ENCODE measurements around the gene CAMK2A.

The CAMK2A gene

DNA sequence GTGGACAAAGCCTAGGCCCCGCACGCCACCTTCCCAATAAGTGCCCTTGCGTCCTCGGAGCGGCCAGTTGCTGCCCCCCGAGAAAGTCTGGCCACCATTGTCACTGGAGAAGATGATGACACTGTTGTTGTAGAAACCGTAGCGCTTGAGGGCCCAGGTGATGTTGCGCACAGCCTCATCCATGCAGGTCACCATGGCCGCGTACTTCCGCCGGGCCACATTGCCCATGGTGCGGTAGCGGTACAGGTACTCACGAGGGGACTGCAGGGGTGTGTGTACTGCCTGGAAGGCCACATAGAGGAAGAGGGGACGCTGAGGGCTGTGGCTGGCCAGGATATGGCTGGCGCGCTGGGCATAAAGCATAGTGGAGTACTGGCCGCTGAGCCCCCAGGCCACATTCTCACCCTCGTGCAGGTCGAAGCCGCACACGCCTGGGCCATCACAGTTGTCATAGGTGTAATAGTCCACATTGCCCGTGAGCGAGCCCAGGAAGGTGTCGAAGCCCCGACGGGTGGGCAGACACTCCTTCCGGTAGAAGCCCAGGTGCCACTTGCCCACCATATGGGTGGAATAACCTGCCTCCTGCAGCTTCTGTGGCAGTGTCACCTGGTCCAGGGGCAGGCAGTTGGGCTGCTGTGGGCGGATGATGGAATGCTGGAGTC, 8.5 kb upstream of the CAMK2A start:
- H3K9ac ChIP-seq (ENCODE audit: low read length), result no peak overlapping the region
- peaks cover 0 to 12% of the 10 kb centered on the region in 2 donors for H3K27me3 ChIP-seq (ENCODE audit: control insufficient read depth in 1 of 2, insufficient read depth in 2 of 2, low read length in 2 of 2)
- no peaks in the 10 kb centered on the region for H3K36me3 ChIP-seq (ENCODE audit: insufficient read depth, low read length)
- H3K27ac ChIP-seq (ENCODE audit: low read depth, low read length), result no peak overlapping the region
- H3K4me3 ChIP-seq (ENCODE audit: low read depth in 1 of 2, low read length in 2 of 2), result no peak overlapping the region
- H3K9me3 ChIP-seq (ENCODE audit: low read length), result no peaks in the 10 kb centered on the region
- peaks cover 31% of the 10 kb centered on the region for H3K4me1 ChIP-seq (ENCODE audit: insufficient read depth, low read length)

DNA sequence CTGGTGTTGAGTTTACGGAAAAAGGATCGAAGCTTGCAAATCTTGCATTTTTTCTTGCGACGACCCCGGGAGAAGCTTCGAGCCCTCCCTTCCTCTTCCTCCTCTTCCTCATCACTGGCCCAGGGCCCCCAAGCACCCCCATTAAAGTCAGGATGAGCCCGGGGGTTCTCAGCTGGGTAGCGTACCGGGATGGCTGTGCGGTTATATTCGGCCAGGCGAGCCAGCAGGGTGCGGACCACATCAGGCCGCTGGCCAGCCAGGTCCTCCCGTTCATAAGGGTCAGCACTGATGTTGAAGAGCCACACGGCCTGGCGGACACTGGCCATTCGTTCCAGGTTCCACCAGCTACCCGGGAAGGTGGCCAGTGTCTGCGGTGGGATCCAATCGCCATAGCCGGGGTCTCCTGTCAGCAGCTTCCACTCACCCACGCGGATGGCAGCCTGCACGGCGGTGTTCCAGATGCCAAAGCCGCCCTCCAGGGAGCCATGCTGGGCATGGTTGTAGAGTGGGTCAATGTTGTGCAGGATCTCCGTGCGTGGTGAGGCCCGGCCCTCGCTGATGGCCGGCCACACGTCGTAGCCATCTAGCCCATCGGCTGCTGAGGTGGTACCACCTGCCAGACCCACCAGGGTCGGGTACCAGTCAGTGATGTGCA, 7.8 kb upstream of the CAMK2A start:
- no peaks in the 10 kb centered on the region for H3K36me3 ChIP-seq (ENCODE audit: insufficient read depth, low read length)
- peaks cover 28% of the 10 kb centered on the region for H3K4me1 ChIP-seq (ENCODE audit: insufficient read depth, low read length)
- no peak overlapping the region for H3K9ac ChIP-seq (ENCODE audit: low read length)
- no peaks in the 10 kb centered on the region for H3K9me3 ChIP-seq (ENCODE audit: low read length)
- H3K27me3 ChIP-seq (ENCODE audit: control insufficient read depth in 1 of 2, insufficient read depth in 2 of 2, low read length in 2 of 2), result peaks cover 0 to 6% of the 10 kb centered on the region in 2 donors
- H3K4me3 ChIP-seq (ENCODE audit: low read depth in 1 of 2, low read length in 2 of 2), result no peak overlapping the region
- H3K27ac ChIP-seq (ENCODE audit: low read depth, low read length), result no peak overlapping the region

- H3K9ac ChIP-seq (ENCODE audit: low read length), result no peak overlapping the region
- H3K36me3 ChIP-seq (ENCODE audit: insufficient read depth, low read length), result no peaks in the 10 kb centered on the region
- H3K27me3 ChIP-seq (ENCODE audit: control insufficient read depth in 1 of 2, insufficient read depth in 2 of 2, low read length in 2 of 2), result peaks cover 0 to 5% of the 10 kb centered on the region in 2 donors
- H3K27ac ChIP-seq (ENCODE audit: low read depth, low read length), result no peak overlapping the region
- H3K4me3 ChIP-seq (ENCODE audit: low read depth in 1 of 2, low read length in 2 of 2), result no peak overlapping the region
- no peaks in the 10 kb centered on the region for H3K9me3 ChIP-seq (ENCODE audit: low read length)
- peaks cover 23% of the 10 kb centered on the region for H3K4me1 ChIP-seq (ENCODE audit: insufficient read depth, low read length)
These were observed 6.9 kb upstream of the CAMK2A start for GRCh38 chr5:150296496-150296895.

DNA sequence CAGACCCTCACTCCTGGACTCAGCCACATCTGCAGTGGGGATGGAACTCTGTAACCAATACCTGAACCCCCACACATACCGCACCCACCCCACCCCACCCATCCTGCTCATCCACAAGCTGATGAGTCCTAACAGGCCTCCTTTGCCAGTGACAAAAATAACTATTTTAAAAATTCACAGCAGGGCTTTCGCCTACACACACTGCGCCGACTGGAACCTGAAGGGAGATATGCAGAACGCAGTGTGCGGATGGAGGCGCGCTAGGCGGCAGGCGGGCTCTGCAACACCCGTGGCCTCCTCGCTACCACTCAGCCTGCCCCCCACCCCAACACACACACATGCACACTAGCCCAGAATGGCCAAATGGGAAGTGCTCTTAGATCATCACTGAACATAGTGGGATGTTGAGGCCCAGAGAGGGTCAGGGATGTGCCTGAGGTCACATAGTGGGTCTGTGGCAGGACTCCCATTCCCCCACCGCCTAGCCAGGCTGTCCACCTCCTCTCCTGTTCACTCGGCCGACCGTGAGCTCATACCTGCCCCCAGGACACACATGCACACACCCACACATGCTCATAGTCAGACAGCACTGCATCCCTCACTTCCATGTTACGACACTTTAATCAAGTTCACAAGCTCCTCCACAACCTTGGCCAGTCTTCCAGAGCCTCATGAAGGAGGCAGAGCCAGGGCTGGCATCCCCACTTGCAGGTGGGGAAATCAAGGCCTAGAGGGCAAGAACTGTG, 6.3 kb upstream of the CAMK2A start:
- no peak overlapping the region for H3K9ac ChIP-seq (ENCODE audit: low read length)
- H3K4me3 ChIP-seq (ENCODE audit: low read depth in 1 of 2, low read length in 2 of 2), result no peak overlapping the region
- no peaks in the 10 kb centered on the region for H3K9me3 ChIP-seq (ENCODE audit: low read length)
- peaks cover 23% of the 10 kb centered on the region for H3K4me1 ChIP-seq (ENCODE audit: insufficient read depth, low read length)
- H3K27ac ChIP-seq (ENCODE audit: low read depth, low read length), result no peak overlapping the region
- H3K27me3 ChIP-seq (ENCODE audit: control insufficient read depth in 1 of 2, insufficient read depth in 2 of 2, low read length in 2 of 2), result peaks cover 0 to 8% of the 10 kb centered on the region in 2 donors
- H3K36me3 ChIP-seq (ENCODE audit: insufficient read depth, low read length), result no peaks in the 10 kb centered on the region

DNA sequence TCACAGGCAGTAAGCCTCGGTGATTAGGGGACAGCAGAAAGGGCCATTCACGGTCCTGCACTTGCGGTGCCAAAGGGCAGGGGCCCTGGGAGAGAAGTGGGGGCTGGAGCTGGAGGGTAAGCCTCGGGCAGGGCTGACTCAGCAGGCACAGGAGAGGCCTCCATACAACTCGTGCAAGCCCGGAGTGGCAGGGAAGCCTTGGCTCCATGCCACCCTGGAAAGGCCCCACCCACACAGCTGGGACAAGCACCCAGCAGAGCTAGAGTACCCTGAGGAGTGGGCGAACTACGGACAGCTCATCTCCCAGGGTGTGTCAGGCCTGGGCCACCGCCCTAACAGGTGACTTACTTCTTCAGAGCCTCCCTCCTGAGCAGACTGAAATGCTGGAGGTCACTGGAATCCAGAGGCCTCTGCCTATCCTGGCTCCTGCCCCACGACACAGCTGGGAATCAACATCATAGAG, 5.6 kb upstream of the CAMK2A start:
- H3K36me3 ChIP-seq (ENCODE audit: insufficient read depth, low read length), result no peaks in the 10 kb centered on the region
- no peak overlapping the region for H3K4me3 ChIP-seq (ENCODE audit: low read depth in 1 of 2, low read length in 2 of 2)
- H3K9ac ChIP-seq (ENCODE audit: low read length), result no peak overlapping the region
- no peaks in the 10 kb centered on the region for H3K9me3 ChIP-seq (ENCODE audit: low read length)
- peaks cover 0 to 8% of the 10 kb centered on the region in 2 donors for H3K27me3 ChIP-seq (ENCODE audit: control insufficient read depth in 1 of 2, insufficient read depth in 2 of 2, low read length in 2 of 2)
- no peak overlapping the region for H3K27ac ChIP-seq (ENCODE audit: low read depth, low read length)
- peaks cover 19% of the 10 kb centered on the region for H3K4me1 ChIP-seq (ENCODE audit: insufficient read depth, low read length)

- peaks cover 0 to 8% of the 10 kb centered on the region in 2 donors for H3K27me3 ChIP-seq (ENCODE audit: control insufficient read depth in 1 of 2, insufficient read depth in 2 of 2, low read length in 2 of 2)
- no peak overlapping the region for H3K9ac ChIP-seq (ENCODE audit: low read length)
- H3K4me1 ChIP-seq (ENCODE audit: insufficient read depth, low read length), result peaks cover 13% of the 10 kb centered on the region
- H3K4me3 ChIP-seq (ENCODE audit: low read depth in 1 of 2, low read length in 2 of 2), result no peak overlapping the region
- H3K36me3 ChIP-seq (ENCODE audit: insufficient read depth, low read length), result no peaks in the 10 kb centered on the region
- H3K27ac ChIP-seq (ENCODE audit: low read depth, low read length), result no peak overlapping the region
- H3K9me3 ChIP-seq (ENCODE audit: low read length), result no peaks in the 10 kb centered on the region
These were observed 5.0 kb upstream of the CAMK2A start for GRCh38 chr5:150294551-150295071.

GRCh38 chr5:150293091-150293941, 3.7 kb upstream of the CAMK2A start:
- Histone ChIP-seq H3K36me3 (ENCODE audit: insufficient read depth, low read length) (no peaks in the 10 kb centered on the region), H3K9me3 (ENCODE audit: low read length) (no peaks in the 10 kb centered on the region), H3K4me3 (ENCODE audit: low read depth in 1 of 2, low read length in 2 of 2) (no peak overlapping the region), H3K9ac (ENCODE audit: low read length) (no peak overlapping the region), H3K27me3 (ENCODE audit: control insufficient read depth in 1 of 2, insufficient read depth in 2 of 2, low read length in 2 of 2) (peaks cover 0 to 8% of the 10 kb centered on the region in 2 donors), H3K27ac (ENCODE audit: low read depth, low read length) (no peak overlapping the region), H3K4me1 (ENCODE audit: insufficient read depth, low read length) (peaks cover under 1% of the 10 kb centered on the region)

DNA sequence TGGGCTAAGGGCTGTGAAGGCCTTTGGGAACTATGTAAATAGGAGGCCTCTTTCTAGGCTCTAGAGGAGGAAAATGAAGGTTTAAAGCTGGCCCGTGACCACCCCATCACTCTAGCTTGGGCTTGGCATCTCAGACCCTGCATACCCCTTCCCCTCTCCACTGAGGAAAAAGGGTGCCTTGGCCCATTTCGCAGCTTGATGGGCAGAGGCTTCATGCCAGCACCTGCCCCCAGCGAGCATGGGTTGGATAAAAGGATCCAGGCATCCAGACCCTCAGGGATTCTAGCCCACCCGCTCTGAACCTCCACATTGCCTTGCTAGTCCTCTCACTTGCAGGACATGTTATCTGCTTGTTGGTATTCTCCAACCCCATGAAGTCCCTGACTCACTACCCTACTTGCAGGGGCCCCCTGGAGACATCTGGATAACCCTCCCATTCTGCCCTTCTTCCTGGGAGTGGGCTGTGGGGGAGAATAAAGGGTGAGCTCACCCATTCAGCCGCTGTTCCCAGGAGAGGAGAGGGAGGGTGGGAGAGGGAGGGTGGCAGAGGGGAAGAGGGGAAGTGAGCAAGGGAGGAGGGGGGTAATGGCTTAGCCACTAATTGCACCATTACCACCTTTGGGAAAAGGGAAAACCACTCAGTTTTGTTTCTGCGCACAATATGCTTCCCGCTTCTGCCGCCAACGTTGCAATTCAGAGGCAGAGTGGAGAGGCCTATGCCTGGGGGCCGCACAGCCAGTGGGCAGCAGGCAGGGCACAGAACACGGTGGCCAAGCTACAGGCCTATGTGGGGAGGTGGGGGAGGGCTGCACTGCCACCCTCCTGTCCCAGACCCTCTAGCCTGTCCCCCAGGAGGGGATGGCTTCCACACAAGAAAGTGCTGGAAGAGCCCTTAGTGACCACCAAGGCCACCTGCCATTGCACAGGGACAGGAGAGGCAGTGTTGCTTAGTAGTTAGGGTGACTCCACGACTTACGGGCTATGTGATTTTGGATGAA, 2.1 kb upstream of the CAMK2A start:
- Histone ChIP-seq H3K4me3 (ENCODE audit: low read depth in 1 of 2, low read length in 2 of 2) (no peak overlapping the region), H3K9ac (ENCODE audit: low read length) (no peak overlapping the region), H3K36me3 (ENCODE audit: insufficient read depth, low read length) (no peaks in the 10 kb centered on the region), H3K4me1 (ENCODE audit: insufficient read depth, low read length) (no peaks in the 10 kb centered on the region), H3K9me3 (ENCODE audit: low read length) (no peaks in the 10 kb centered on the region), H3K27ac (ENCODE audit: low read depth, low read length) (no peak overlapping the region), H3K27me3 (ENCODE audit: control insufficient read depth in 1 of 2, insufficient read depth in 2 of 2, low read length in 2 of 2) (peaks cover 0 to 8% of the 10 kb centered on the region in 2 donors)

GRCh38 chr5:150288791-150289190, 782 bp downstream of the CAMK2A start:
- Histone ChIP-seq H3K27me3 (ENCODE audit: control insufficient read depth in 1 of 2, insufficient read depth in 2 of 2, low read length in 2 of 2) (peaks cover 0 to 8% of the 10 kb centered on the region in 2 donors), H3K36me3 (ENCODE audit: insufficient read depth, low read length) (no peaks in the 10 kb centered on the region), H3K4me3 (ENCODE audit: low read depth in 1 of 2, low read length in 2 of 2) (no peak overlapping the region), H3K4me1 (ENCODE audit: insufficient read depth, low read length) (no peaks in the 10 kb centered on the region), H3K9ac (ENCODE audit: low read length) (no peak overlapping the region), H3K9me3 (ENCODE audit: low read length) (no peaks in the 10 kb centered on the region), H3K27ac (ENCODE audit: low read depth, low read length) (no peak overlapping the region)

- H3K4me1 ChIP-seq (ENCODE audit: insufficient read depth, low read length), result no peaks in the 10 kb centered on the region
These were observed 1.2 kb downstream of the CAMK2A start for GRCh38 chr5:150288361-150288760.

More at GRCh38 chr5:150288361-150288760, 1.2 kb downstream of the CAMK2A start:
- H3K9me3 ChIP-seq (ENCODE audit: low read length), result no peaks in the 10 kb centered on the region
- no peaks in the 10 kb centered on the region for H3K36me3 ChIP-seq (ENCODE audit: insufficient read depth, low read length)
- no peak overlapping the region for H3K27ac ChIP-seq (ENCODE audit: low read depth, low read length)
- no peak overlapping the region for H3K9ac ChIP-seq (ENCODE audit: low read length)
- H3K27me3 ChIP-seq (ENCODE audit: control insufficient read depth in 1 of 2, insufficient read depth in 2 of 2, low read length in 2 of 2), result peaks cover 0 to 8% of the 10 kb centered on the region in 2 donors
- H3K4me3 ChIP-seq (ENCODE audit: low read depth in 1 of 2, low read length in 2 of 2), result no peak overlapping the region

All from muscle layer of colon (tissue), 2 donors.